Amniotic epithelial cell (primary cell): ENCODE results near the gene BAHCC1.
A peak's percentile ranks its signal among the peaks of the same experiment; 100 is the strongest.
"Not testable (repeated sequence)": the region's sequence is repeated elsewhere in the genome, so short reads cannot be mapped to it uniquely, and the experiment has no call there.

Source experiments
- DNase-seq: peaks from one replicate; pipeline ENCODE4 v3.0.0-alpha.2; 2010; ENCODE audit warnings: low read depth

BAHCC1 gene

DNA sequence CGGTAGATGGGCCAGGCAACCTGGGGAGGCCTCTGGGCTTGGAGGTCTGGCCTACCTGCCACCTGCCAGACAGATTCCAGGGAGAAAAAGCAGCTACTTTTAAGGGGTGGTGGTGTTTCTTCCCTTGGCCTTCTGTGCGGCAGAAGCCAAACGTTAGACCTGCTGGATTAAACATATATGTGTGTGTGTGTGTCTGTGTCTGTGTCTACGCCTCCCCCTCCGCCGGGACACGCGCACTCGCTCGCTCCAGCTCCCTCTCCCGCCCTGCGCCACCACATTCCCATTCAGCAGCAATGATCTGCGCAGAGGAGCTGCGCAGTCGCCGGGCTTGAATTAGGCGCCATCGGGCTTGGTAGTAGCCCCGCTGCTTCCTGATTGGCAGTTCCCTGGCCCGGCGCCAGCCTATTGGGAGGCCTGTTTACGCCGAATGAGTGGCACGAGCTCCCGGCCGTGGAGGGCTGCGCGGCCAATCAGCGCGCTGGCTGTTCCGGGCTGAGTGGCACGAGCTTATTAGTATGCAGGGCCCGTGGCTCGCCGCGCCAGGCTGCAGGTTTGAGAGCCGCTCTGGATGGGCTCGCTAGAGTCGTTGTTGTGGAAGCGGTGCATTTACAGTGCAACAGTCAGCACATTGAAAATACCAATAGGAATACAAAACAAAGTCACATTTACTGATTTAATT, at the start of gene BAHCC1:
Gene BAHCC1 (plus strand): TSS at position 537 of the 679 bp plus-strand sequence. CDS start 4,283 bp downstream, outside the sequence.
- peak; percentile 99 for DNase-seq

- DNase-seq, result peak; percentile 91
Observed at GRCh38 chr17:81346090-81346907, 49.0 kb upstream of the BAHCC1 start.

DNA sequence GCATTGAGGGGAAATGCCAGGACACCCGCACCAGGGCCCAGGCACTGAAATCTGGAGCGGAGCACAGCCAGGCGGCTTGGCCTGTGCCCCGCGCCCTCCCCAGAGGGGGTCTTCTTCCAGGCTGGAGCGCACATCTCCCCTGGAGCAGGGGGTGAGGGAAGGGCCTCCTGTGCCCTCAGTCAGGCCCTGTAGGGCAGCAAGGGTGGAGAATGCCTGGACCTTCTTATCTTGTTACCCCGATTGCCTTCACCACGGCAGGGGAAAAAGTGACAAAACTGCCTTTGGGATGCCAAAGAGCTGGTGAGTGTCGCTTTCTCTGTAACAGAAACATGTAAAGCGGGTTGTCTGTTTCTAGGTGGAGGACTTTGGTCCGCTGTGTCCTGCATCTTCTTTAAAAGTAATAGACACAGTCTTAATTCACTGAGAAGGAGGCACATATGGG, 48.3 kb upstream of the BAHCC1 start:
- no peak for DNase-seq

- no peak for DNase-seq
Observed at GRCh38 chr17:81347437-81347836, 47.8 kb upstream of the BAHCC1 start.

DNA sequence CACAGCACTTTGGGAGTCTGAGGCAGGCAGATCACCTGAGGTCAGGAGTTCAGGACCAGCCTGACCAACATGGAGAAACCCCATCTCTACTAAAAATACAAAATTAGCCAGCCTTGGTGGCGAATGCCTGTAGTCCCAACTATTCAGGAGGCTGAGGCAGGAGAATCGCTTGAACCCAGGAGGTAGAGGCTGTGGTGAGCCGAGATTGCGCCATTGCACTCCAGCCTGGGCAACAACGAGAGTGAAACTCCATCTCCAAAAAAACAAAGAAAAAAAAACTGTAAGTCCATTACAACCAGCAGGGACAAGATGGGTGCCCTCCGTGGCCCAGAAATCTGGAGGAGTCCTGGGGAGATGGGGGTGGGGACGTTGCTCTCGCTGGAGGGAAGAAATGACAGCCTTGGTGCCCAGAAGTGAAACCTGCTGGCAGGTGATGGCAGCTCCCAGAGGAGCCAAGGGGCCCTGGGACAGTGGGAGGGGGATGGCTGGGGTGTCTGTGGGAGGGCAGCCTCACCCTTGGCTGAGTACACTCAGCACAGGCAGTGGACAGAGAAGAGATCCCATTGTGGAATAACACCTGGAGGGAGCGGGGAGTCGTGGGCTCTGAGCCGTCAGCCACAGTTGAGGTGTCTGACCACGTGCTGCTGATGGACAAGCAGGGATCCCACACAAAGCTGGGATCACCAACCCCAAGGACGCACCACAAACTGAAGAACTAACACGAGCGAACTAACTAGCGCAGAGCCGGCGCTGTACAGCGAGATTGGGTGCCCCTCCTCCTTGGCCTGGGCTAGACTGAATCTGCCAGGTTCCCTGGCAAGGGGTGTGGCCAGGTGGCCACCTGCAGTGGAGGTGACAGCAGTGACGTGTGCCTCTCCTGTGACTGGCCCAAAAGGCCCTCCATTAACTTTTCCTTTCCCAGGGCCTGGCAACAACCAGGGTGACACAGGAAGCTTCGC, 46.9 kb upstream of the BAHCC1 start:
- DNase-seq, result no peak

DNA sequence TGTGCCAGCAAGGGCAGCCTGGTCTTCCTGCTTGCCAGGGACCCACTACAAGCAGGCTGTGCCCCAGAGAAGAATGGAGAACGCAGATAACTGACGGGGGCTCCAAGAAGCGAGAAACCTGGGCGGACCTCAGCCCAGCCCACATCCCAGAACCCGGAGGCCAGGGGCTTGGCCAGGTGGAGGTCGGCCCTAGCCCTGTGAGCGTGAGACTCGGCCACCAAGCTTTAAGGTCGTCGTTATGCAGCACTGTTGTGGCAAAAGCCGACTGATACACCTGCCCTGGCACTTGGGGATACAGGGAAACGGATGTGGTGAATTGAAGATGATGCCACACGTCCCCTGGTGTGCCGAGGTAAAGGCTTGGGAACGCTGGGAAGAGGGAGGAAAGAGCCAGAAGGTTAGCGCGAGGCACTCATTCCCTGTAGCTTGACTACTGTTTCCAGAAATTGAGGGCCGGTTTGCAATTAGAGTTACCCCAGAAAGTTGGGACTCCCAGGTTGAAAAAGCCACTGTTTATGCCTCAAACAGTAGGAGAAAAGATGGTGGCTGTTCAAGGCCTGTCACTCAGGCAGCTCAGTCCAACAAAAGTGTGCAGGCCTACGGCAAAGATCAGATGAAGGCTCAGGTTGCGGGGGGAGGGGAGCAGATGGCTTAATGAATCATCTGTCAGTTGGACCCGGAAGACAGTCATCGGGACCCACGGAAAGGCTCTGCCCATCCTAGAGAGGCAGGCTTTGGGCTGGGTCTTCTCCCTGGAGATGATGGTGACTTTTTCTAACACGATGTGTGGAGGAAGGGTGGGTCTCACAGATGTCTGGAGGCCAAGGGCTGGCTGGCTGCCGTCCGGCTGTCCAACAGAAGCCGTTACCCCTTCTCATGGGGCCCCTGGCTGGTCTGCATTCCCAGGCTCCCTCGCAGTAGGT, 45.6 kb upstream of the BAHCC1 start:
- no peak for DNase-seq

DNA sequence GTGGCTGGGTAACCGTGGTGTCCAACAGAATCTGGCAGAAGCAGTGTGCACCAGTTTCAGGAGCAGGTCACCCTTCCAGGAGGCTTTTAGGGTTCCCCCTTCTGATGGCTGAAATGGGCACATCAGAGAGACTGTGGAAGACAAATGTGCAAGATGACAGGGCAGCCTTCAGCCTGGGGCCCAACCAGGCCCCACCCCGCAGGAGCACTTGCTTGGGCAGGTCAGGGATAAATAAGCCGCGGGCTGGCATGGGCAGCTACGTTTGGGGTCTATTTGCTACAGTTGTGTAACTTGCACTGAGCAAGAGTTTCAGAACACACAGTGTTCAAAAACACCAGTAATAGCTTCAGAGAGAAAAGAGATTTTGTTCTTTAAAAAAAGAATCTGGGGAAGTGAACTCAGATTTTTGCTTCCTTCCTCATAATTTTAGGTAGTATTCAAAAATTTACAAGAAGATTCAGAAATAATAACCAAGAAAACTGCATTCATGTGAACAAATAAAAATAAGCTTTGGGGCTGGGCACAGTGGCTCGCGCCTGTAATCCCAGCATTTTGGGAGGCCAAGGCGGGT, 44.9 kb upstream of the BAHCC1 start:
- no peak for DNase-seq

- DNase-seq, result not testable (repeated sequence)
Observed at GRCh38 chr17:81351329-81352052, 43.8 kb upstream of the BAHCC1 start.

DNA sequence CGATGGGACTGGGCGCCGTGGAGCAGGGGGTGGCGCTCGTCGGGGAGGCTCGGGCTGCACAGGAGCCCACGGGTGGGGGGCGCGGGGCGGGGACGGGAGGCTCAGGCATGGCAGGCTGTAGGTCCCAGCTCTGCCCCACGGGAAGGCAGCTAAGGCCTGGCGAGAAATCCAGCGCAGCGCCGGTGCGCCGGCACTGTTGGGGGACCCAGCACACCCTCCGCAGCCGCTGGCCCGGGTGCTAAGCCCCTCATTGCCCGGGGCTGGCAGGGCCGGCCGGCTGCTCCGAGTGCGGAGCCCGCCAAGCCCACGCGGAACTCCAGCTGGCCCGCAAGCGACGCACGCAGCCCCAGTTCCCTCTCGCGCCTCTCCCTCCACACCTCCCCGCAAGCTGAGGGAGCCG, 43.2 kb upstream of the BAHCC1 start:
- not testable (repeated sequence) for DNase-seq

- DNase-seq, result no peak
Observed at GRCh38 chr17:81354252-81354953, 40.9 kb upstream of the BAHCC1 start.

DNA sequence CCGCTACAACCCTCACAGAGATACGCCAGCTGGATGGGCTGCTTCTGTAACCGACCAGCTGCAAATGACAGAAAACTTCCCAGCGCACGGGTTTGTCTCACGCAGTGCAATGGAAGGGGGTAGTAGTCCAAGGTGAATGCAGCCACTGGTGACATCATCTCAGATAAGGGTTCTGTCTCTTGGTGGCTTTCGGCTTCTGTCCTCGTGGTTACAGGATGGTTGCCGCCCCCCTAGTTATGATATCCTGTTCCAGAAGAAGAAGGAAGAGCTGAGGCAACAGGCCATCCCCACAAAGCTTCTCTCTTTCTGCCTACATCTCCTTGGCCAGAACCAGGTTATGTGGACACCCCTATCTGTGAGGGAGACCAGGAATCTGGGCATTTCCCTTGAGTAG, 40.3 kb upstream of the BAHCC1 start:
- no peak for DNase-seq

- no peak for DNase-seq
Observed at GRCh38 chr17:81359218-81359617, 36.0 kb upstream of the BAHCC1 start.

DNA sequence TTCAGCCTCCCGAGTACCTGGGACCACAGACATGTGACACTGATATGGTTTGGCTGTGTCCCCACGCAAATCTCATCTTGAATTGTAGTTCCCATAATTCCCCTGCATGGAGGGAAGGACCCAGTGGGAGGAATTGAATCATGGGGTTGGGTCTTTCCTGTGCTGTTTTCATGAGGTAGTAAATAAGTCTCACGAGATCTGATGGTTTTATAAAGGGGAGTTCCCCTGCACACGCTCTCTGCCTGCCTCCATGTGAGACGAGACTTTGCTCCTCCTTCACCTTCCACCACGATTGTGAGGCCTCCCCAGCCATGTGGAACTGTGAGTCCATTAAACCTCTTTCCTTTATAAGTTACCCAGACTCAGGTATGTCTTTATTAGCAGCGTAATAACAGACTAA, 33.3 kb upstream of the BAHCC1 start:
- DNase-seq, result not testable (repeated sequence)

GRCh38 chr17:81364278-81365147, 30.7 kb upstream of the BAHCC1 start:
- DNase-seq, result no peak

- DNase-seq, result peak; percentile 85
Observed at GRCh38 chr17:81365148-81365600, 30.1 kb upstream of the BAHCC1 start.

- peak; percentile 98 for DNase-seq
Observed at GRCh38 chr17:81365601-81366585, 29.4 kb upstream of the BAHCC1 start.

- DNase-seq, result no peak
Observed at GRCh38 chr17:81366648-81367047, 28.6 kb upstream of the BAHCC1 start.
